Activated naive CD8-positive, alpha-beta T cell treated with anti-CD3 and anti-CD28 coated beads for 36 hours (primary cell): Measurements from ENCODE around the gene UCKL1. TPM values are rescaled to one million over a fixed set of nuclear protein-coding genes. Genes with fewer than 3 reads are reported as not detected.

Experiments
- DNase-seq: peaks from one replicate; pipeline ENCODE4 v3.0.0; 2021
- H3K27ac Mint-ChIP-seq: one replicate; pipeline ENCODE4 v1.8.0; 2022; ENCODE audit warnings: mild to moderate bottlenecking, moderate library complexity, mixed read lengths
- H3K27me3 Mint-ChIP-seq: one replicate; pipeline ENCODE4 v1.8.0; 2022; ENCODE audit warnings: mild to moderate bottlenecking, mixed read lengths
- H3K36me3 Mint-ChIP-seq: one replicate; pipeline ENCODE4 v1.8.0; 2021; ENCODE audit warnings: mild to moderate bottlenecking, mixed read lengths
- H3K4me1 Mint-ChIP-seq: one replicate; pipeline ENCODE4 v1.8.0; 2021; ENCODE audit warnings: mixed read lengths
- H3K4me3 Mint-ChIP-seq: one replicate; pipeline ENCODE4 v1.8.0; 2022; ENCODE audit warnings: mild to moderate bottlenecking, moderate library complexity, mixed read lengths
- H3K9me3 Mint-ChIP-seq: one replicate; pipeline ENCODE4 v1.8.0; 2022; ENCODE audit warnings: mixed read lengths
- total RNA-seq, 2 experiments: library from RNA; stranded (reverse); gene quantifications; one replicate each; pipeline ENCODE4 v1.2.3, GENCODE V29; 2021

The UCKL1 gene
- total RNA-seq, 2 experiments from 2014 or later: 27.6 to 28.9 TPM

- peaks cover 41% of the 10 kb centered on the region for H3K4me1 Mint-ChIP-seq
- no peaks in the 10 kb centered on the region for H3K27me3 Mint-ChIP-seq
These were observed 11.1 kb downstream of the UCKL1 start for GRCh38 chr20:63945031-63945658.

DNA sequence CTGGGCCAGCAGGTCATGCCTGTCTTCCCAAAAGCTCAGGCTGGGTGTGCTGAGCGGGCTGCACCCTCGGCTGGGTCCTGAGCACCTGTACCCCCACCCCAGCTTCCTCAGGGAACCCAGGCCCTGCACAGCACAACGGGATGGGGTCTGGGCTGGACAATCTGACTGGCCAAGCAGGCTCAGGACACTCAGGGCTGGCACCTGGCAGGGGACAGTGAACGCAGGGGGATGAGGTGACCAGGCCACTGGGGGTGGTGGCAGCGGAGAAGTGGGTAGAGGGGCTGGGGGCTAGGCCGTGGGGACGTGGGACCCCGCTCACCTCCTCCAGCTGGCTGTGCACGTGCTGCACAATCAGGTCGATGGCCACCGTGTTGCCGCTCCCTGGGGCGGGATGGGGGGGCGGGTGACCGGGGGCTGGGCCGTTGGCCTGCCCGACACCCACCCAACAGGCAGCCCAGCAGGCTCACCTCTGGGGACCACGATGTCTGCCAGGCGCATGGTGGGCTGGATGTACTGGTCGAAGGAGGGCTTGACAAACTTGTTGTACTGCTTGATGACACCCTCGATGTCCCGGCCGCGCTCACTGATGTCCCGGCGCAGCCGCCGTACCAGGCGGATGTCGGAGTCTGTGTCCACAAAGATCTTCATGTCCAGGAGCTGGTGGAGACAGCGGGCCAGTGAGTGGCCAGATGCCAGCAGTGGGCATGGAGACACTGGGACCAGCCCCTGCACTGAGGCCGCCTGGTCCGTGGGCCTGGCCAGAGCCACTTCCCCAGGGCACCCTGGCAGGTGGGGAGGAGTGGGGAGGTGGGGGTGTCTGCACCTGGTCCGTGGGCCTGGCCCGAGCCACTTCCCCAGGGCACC lies 11.9 kb downstream of the UCKL1 start:
- no peak for DNase-seq
- Mint-ChIP-seq H3K36me3 (peaks cover 12% of the 10 kb centered on the region), H3K9me3 (no peaks in the 10 kb centered on the region), H3K27ac (no peak overlapping the region), H3K4me3 (no peak overlapping the region), H3K4me1 (peaks cover 36% of the 10 kb centered on the region), H3K27me3 (no peaks in the 10 kb centered on the region)

More at GRCh38 chr20:63945031-63945658, 11.1 kb downstream of the UCKL1 start:
- Mint-ChIP-seq H3K4me3 (no peak overlapping the region), H3K36me3 (peaks cover 12% of the 10 kb centered on the region), H3K27ac (no peak overlapping the region), H3K9me3 (no peaks in the 10 kb centered on the region)
- no peak for DNase-seq

- H3K9me3 Mint-ChIP-seq: no peaks in the 10 kb centered on the region
- peaks cover 12% of the 10 kb centered on the region for H3K36me3 Mint-ChIP-seq
- H3K27ac Mint-ChIP-seq: no peak overlapping the region
- H3K4me1 Mint-ChIP-seq: peaks cover 31% of the 10 kb centered on the region
- no peak overlapping the region for H3K4me3 Mint-ChIP-seq
- H3K27me3 Mint-ChIP-seq: no peaks in the 10 kb centered on the region
- DNase-seq: no peak
These were observed 12.5 kb downstream of the UCKL1 start for GRCh38 chr20:63943808-63944077.

- Mint-ChIP-seq H3K9me3 (no peaks in the 10 kb centered on the region), H3K27me3 (no peaks in the 10 kb centered on the region), H3K4me3 (no peak overlapping the region), H3K27ac (peak overlapping the region; percentile 16), H3K4me1 (peaks cover 25% of the 10 kb centered on the region), H3K36me3 (peaks cover 11% of the 10 kb centered on the region)
- no peak for DNase-seq
These were observed 13.0 kb downstream of the UCKL1 start for GRCh38 chr20:63942969-63943807.

- Mint-ChIP-seq H3K27ac (peak overlapping the region; percentile 48), H3K36me3 (peaks cover 15% of the 10 kb centered on the region), H3K4me3 (no peak overlapping the region)
These were observed 13.8 kb downstream of the UCKL1 start for GRCh38 chr20:63942250-63942951.

DNA sequence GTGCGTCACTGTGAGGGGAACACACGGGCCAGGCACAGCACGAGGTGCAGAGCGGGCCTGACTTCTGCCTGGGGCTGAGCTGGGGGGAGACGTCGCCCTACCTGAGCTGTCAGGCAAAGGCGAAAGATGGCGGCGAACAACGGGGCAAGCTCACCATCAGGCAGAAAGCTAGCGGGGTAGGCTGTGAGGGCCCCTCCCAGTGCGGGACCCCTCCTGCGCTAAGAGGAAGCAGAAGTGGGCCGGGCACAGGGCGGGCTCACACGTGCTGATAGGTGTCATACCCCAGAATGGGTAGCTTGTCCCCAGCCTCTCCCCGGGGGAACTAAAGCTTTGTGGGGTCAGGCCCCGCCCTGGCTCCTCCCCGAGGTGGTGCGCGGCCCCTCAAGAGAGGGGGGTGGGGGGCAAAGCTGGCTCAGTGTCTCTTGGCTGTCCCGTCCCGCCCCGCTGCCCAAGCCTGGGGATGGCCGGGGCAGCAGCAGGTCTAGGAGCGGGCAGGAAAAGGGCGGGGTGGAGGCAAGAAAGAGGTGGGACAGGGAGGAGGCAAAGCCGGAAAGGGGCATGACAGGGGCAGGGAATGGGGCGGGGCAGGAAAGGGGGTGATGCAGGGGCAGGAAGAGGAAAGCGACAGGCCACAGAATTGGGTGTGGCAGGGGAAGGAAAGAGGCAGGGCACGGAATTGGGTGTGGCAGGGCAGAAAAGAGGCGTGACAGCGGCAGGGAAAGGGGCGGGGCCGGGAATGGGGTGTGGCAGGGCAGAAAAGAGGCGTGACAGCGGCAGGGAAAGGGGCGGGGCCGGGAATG lies 14.7 kb downstream of the UCKL1 start:
- Mint-ChIP-seq H3K9me3 (no peaks in the 10 kb centered on the region), H3K4me1 (peaks cover 14% of the 10 kb centered on the region), H3K27me3 (no peaks in the 10 kb centered on the region), H3K4me3 (no peak overlapping the region), H3K36me3 (peaks cover 13% of the 10 kb centered on the region), H3K27ac (peak overlapping the region; percentile 63)
- DNase-seq: peak; percentile 77

More at GRCh38 chr20:63942250-63942951, 13.8 kb downstream of the UCKL1 start:
- Mint-ChIP-seq H3K4me1 (peaks cover 17% of the 10 kb centered on the region), H3K9me3 (no peaks in the 10 kb centered on the region), H3K27me3 (no peaks in the 10 kb centered on the region)
- DNase-seq: peak; percentile 60

- DNase-seq: no peak
- H3K4me3 Mint-ChIP-seq: no peak overlapping the region
- H3K9me3 Mint-ChIP-seq: no peaks in the 10 kb centered on the region
- peaks cover 13% of the 10 kb centered on the region for H3K36me3 Mint-ChIP-seq
- peaks cover 13% of the 10 kb centered on the region for H3K4me1 Mint-ChIP-seq
- peak overlapping the region; percentile 63 for H3K27ac Mint-ChIP-seq
- no peaks in the 10 kb centered on the region for H3K27me3 Mint-ChIP-seq
These were observed 15.5 kb downstream of the UCKL1 start for GRCh38 chr20:63940472-63941266.

DNA sequence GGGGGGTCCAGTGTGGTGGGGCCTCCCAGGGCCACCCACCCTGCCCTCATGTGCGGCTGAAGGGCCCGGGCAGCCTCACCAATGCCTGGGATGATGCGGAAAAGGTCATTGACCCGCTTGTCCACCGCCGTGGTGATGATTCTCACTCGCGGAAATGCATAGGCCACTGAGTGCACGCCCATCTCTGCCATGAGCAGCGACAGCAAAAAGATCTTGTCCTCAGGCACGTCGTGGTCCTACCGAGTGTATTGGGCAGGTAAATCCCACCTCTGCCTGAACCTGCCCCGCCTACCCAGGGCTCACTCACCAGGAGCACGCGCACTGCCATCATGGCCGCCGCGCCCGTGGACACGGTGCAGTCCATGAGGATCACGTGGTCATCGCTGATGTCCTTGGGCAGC lies 16.1 kb downstream of the UCKL1 start:
- H3K9me3 Mint-ChIP-seq: no peaks in the 10 kb centered on the region
- H3K4me3 Mint-ChIP-seq: no peak overlapping the region
- H3K27me3 Mint-ChIP-seq: no peaks in the 10 kb centered on the region
- DNase-seq: no peak
- H3K36me3 Mint-ChIP-seq: peaks cover 13% of the 10 kb centered on the region
- H3K27ac Mint-ChIP-seq: no peak overlapping the region
- peaks cover 13% of the 10 kb centered on the region for H3K4me1 Mint-ChIP-seq

GRCh38 chr20:63939061-63939935 lies 16.9 kb downstream of the UCKL1 start:
- no peak overlapping the region for H3K27ac Mint-ChIP-seq

GRCh38 chr20:63937596-63937995 lies 18.6 kb downstream of the UCKL1 start:
- Mint-ChIP-seq H3K27ac (no peak overlapping the region), H3K4me3 (no peak overlapping the region), H3K9me3 (no peaks in the 10 kb centered on the region), H3K36me3 (peaks cover 13% of the 10 kb centered on the region), H3K4me1 (peaks cover 13% of the 10 kb centered on the region), H3K27me3 (no peaks in the 10 kb centered on the region)
- DNase-seq: no peak

More at GRCh38 chr20:63939061-63939935, 16.9 kb downstream of the UCKL1 start:
- Mint-ChIP-seq H3K9me3 (no peaks in the 10 kb centered on the region), H3K36me3 (peaks cover 13% of the 10 kb centered on the region), H3K27me3 (no peaks in the 10 kb centered on the region), H3K4me1 (peaks cover 13% of the 10 kb centered on the region), H3K4me3 (no peak overlapping the region)
- DNase-seq: no peak

DNA sequence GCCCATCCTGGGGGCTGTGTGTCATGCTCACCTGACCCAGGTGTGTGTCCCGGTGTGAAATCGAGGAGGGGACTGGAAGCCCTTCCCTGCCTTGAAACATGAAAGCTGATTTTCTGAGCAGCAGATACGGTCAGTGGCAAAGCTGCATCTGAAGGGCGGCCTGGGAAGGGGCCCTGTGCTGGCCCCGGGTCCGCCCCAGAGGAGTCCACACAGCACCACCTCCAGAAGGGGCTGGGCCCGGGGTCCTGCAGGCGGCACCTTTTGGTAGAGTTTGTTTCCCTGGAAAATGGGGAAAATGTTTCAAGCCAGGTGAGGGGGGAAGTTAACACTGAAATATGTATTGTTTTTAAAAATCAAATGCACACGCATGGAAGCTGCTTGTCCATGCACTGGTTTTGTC lies 20.8 kb downstream of the UCKL1 start:
- Mint-ChIP-seq H3K4me3 (no peak overlapping the region), H3K27me3 (no peaks in the 10 kb centered on the region), H3K27ac (no peak overlapping the region), H3K36me3 (peaks cover 15% of the 10 kb centered on the region), H3K4me1 (peaks cover 2% of the 10 kb centered on the region), H3K9me3 (no peaks in the 10 kb centered on the region)
- no peak for DNase-seq

DNA sequence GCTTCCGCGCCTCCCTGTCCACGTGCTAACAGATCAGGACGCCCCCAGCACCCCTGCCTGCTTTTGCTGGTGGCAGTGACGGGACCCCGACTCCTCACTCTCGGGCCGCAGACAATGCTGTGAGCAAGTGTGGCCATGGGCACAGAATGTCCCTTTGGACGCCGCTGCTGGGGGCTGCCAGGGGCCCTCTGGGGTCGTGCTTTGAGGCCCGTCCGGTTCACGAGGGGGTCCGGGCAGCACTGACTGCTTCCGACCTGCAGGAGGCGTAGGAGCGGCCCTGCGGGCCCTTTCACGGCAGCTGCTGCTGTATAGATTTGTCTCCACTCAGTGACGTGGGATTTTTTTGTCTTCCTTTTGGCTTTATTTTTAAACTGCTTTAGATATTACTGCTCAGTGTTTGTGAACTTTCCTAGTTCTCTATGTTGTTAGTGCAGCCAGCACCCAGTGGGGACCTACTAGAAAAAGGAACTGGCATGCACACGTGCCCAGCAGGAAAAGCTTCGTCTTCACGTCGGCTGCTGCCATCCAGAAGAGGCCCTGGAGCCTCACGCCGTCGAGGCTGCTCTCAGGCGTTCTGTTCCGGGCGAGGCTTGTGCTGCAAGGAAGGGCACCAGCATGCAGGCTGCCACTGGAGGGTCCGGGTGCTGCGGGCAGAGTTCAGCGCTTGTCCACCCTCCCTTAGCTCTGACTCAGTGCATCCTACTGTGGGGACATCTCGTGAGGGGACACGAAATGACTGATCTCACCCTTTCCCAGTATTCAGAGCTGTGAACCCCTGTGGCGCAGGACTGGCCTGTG lies 21.7 kb downstream of the UCKL1 start:
- Mint-ChIP-seq H3K27me3 (no peaks in the 10 kb centered on the region), H3K9me3 (no peaks in the 10 kb centered on the region), H3K27ac (no peak overlapping the region), H3K4me1 (peaks cover 2% of the 10 kb centered on the region), H3K36me3 (peaks cover 15% of the 10 kb centered on the region), H3K4me3 (no peak overlapping the region)
- no peak for DNase-seq
